ENCODE data around the gene DAGLB.

Gene DAGLB

GRCh38 chr7:6433784-6434615, 13.8 kb downstream of the DAGLB start:
- H3K9me3 ChIP-seq (ENCODE audit: control insufficient read depth in 2 of 2, low read length in 2 of 2), result no peaks in the 10 kb centered on the region
- peak overlapping the region; percentile 21 to 28 for H3K27ac ChIP-seq (ENCODE audit: low read depth in 2 of 2, low read length in 2 of 2)
- H3K4me1 ChIP-seq (ENCODE audit: control insufficient read depth in 2 of 2, insufficient read depth in 2 of 2, low read length in 2 of 2), result peaks cover 0 to 12% of the 10 kb centered on the region in 2 donors
- no peaks in the 10 kb centered on the region for H3K27me3 ChIP-seq (ENCODE audit: control insufficient read depth in 2 of 2, insufficient read depth in 2 of 2, low read length in 2 of 2)
- H3K9ac ChIP-seq (ENCODE audit: low read depth in 1 of 2, low read length in 2 of 2), result no peak overlapping the region
- H3K36me3 ChIP-seq (ENCODE audit: control insufficient read depth in 2 of 2, insufficient read depth in 2 of 2, low read length in 2 of 2), result peaks cover 7 to 27% of the 10 kb centered on the region in 2 donors
- no peak overlapping the region for H3K4me3 ChIP-seq (ENCODE audit: low read length in 2 of 2)

GRCh38 chr7:6432781-6433180, 15.0 kb downstream of the DAGLB start:
- peaks cover 7 to 32% of the 10 kb centered on the region in 2 donors for H3K36me3 ChIP-seq (ENCODE audit: control insufficient read depth in 2 of 2, insufficient read depth in 2 of 2, low read length in 2 of 2)
- no peak overlapping the region for H3K4me3 ChIP-seq (ENCODE audit: low read length in 2 of 2)
- no peak overlapping the region for H3K27ac ChIP-seq (ENCODE audit: low read depth in 2 of 2, low read length in 2 of 2)
- no peaks in the 10 kb centered on the region for H3K27me3 ChIP-seq (ENCODE audit: control insufficient read depth in 2 of 2, insufficient read depth in 2 of 2, low read length in 2 of 2)
- peaks cover 0 to 12% of the 10 kb centered on the region in 2 donors for H3K4me1 ChIP-seq (ENCODE audit: control insufficient read depth in 2 of 2, insufficient read depth in 2 of 2, low read length in 2 of 2)
- H3K9me3 ChIP-seq (ENCODE audit: control insufficient read depth in 2 of 2, low read length in 2 of 2), result no peaks in the 10 kb centered on the region
- H3K9ac ChIP-seq (ENCODE audit: low read depth in 1 of 2, low read length in 2 of 2), result no peak overlapping the region

GRCh38 chr7:6430974-6431373, 16.8 kb downstream of the DAGLB start:
- H3K4me1 ChIP-seq (ENCODE audit: control insufficient read depth in 2 of 2, insufficient read depth in 2 of 2, low read length in 2 of 2), result peaks cover 0 to 12% of the 10 kb centered on the region in 2 donors

GRCh38 chr7:6430271-6430940, 17.3 kb downstream of the DAGLB start:
- Histone ChIP-seq H3K4me3 (ENCODE audit: low read length in 2 of 2) (no peak overlapping the region), H3K27ac (ENCODE audit: low read depth in 2 of 2, low read length in 2 of 2) (no peak overlapping the region), H3K4me1 (ENCODE audit: control insufficient read depth in 2 of 2, insufficient read depth in 2 of 2, low read length in 2 of 2) (peaks cover 0 to 12% of the 10 kb centered on the region in 2 donors), H3K36me3 (ENCODE audit: control insufficient read depth in 2 of 2, insufficient read depth in 2 of 2, low read length in 2 of 2) (peaks cover 12 to 43% of the 10 kb centered on the region in 2 donors), H3K9ac (ENCODE audit: low read depth in 1 of 2, low read length in 2 of 2) (no peak overlapping the region), H3K9me3 (ENCODE audit: control insufficient read depth in 2 of 2, low read length in 2 of 2) (no peaks in the 10 kb centered on the region), H3K27me3 (ENCODE audit: control insufficient read depth in 2 of 2, insufficient read depth in 2 of 2, low read length in 2 of 2) (no peaks in the 10 kb centered on the region)

More at GRCh38 chr7:6430974-6431373, 16.8 kb downstream of the DAGLB start:
- Histone ChIP-seq H3K9ac (ENCODE audit: low read depth in 1 of 2, low read length in 2 of 2) (no peak overlapping the region), H3K27ac (ENCODE audit: low read depth in 2 of 2, low read length in 2 of 2) (peak overlapping the region in 1 of 2 donors; percentile 9), H3K4me3 (ENCODE audit: low read length in 2 of 2) (no peak overlapping the region), H3K27me3 (ENCODE audit: control insufficient read depth in 2 of 2, insufficient read depth in 2 of 2, low read length in 2 of 2) (no peaks in the 10 kb centered on the region), H3K9me3 (ENCODE audit: control insufficient read depth in 2 of 2, low read length in 2 of 2) (no peaks in the 10 kb centered on the region), H3K36me3 (ENCODE audit: control insufficient read depth in 2 of 2, insufficient read depth in 2 of 2, low read length in 2 of 2) (peaks cover 7 to 37% of the 10 kb centered on the region in 2 donors)

- Histone ChIP-seq H3K4me1 (ENCODE audit: control insufficient read depth in 2 of 2, insufficient read depth in 2 of 2, low read length in 2 of 2) (no peaks in the 10 kb centered on the region), H3K9ac (ENCODE audit: low read depth in 1 of 2, low read length in 2 of 2) (no peak overlapping the region), H3K4me3 (ENCODE audit: low read length in 2 of 2) (no peak overlapping the region), H3K27ac (ENCODE audit: low read depth in 2 of 2, low read length in 2 of 2) (no peak overlapping the region), H3K9me3 (ENCODE audit: control insufficient read depth in 2 of 2, low read length in 2 of 2) (no peaks in the 10 kb centered on the region), H3K27me3 (ENCODE audit: control insufficient read depth in 2 of 2, insufficient read depth in 2 of 2, low read length in 2 of 2) (no peaks in the 10 kb centered on the region), H3K36me3 (ENCODE audit: control insufficient read depth in 2 of 2, insufficient read depth in 2 of 2, low read length in 2 of 2) (peaks cover 12 to 44% of the 10 kb centered on the region in 2 donors)
Observed at GRCh38 chr7:6425948-6426347, 21.8 kb downstream of the DAGLB start.

GRCh38 chr7:6423942-6424701, 23.6 kb downstream of the DAGLB start:
- Histone ChIP-seq H3K4me3 (ENCODE audit: low read length in 2 of 2) (no peak overlapping the region), H3K9me3 (ENCODE audit: control insufficient read depth in 2 of 2, low read length in 2 of 2) (no peaks in the 10 kb centered on the region), H3K4me1 (ENCODE audit: control insufficient read depth in 2 of 2, insufficient read depth in 2 of 2, low read length in 2 of 2) (no peaks in the 10 kb centered on the region), H3K9ac (ENCODE audit: low read depth in 1 of 2, low read length in 2 of 2) (peak overlapping the region; percentile 3 to 23), H3K27me3 (ENCODE audit: control insufficient read depth in 2 of 2, insufficient read depth in 2 of 2, low read length in 2 of 2) (no peaks in the 10 kb centered on the region), H3K36me3 (ENCODE audit: control insufficient read depth in 2 of 2, insufficient read depth in 2 of 2, low read length in 2 of 2) (peaks cover 12 to 43% of the 10 kb centered on the region in 2 donors), H3K27ac (ENCODE audit: low read depth in 2 of 2, low read length in 2 of 2) (peak overlapping the region; percentile 49 to 60)

GRCh38 chr7:6422926-6423632, 24.7 kb downstream of the DAGLB start:
- H3K4me1 ChIP-seq (ENCODE audit: control insufficient read depth in 2 of 2, insufficient read depth in 2 of 2, low read length in 2 of 2), result no peaks in the 10 kb centered on the region
- H3K9me3 ChIP-seq (ENCODE audit: control insufficient read depth in 2 of 2, low read length in 2 of 2), result no peaks in the 10 kb centered on the region
- H3K27ac ChIP-seq (ENCODE audit: low read depth in 2 of 2, low read length in 2 of 2), result no peak overlapping the region
- H3K27me3 ChIP-seq (ENCODE audit: control insufficient read depth in 2 of 2, insufficient read depth in 2 of 2, low read length in 2 of 2), result no peaks in the 10 kb centered on the region
- peaks cover 12 to 38% of the 10 kb centered on the region in 2 donors for H3K36me3 ChIP-seq (ENCODE audit: control insufficient read depth in 2 of 2, insufficient read depth in 2 of 2, low read length in 2 of 2)
- H3K9ac ChIP-seq (ENCODE audit: low read depth in 1 of 2, low read length in 2 of 2), result no peak overlapping the region
- H3K4me3 ChIP-seq (ENCODE audit: low read length in 2 of 2), result no peak overlapping the region

GRCh38 chr7:6422095-6422494, 25.7 kb downstream of the DAGLB start:
- Histone ChIP-seq H3K9me3 (ENCODE audit: control insufficient read depth in 2 of 2, low read length in 2 of 2) (no peaks in the 10 kb centered on the region), H3K27ac (ENCODE audit: low read depth in 2 of 2, low read length in 2 of 2) (no peak overlapping the region), H3K4me3 (ENCODE audit: low read length in 2 of 2) (no peak overlapping the region), H3K4me1 (ENCODE audit: control insufficient read depth in 2 of 2, insufficient read depth in 2 of 2, low read length in 2 of 2) (no peaks in the 10 kb centered on the region), H3K36me3 (ENCODE audit: control insufficient read depth in 2 of 2, insufficient read depth in 2 of 2, low read length in 2 of 2) (peaks cover 12 to 40% of the 10 kb centered on the region in 2 donors), H3K27me3 (ENCODE audit: control insufficient read depth in 2 of 2, insufficient read depth in 2 of 2, low read length in 2 of 2) (no peaks in the 10 kb centered on the region), H3K9ac (ENCODE audit: low read depth in 1 of 2, low read length in 2 of 2) (no peak overlapping the region)

- Histone ChIP-seq H3K9me3 (ENCODE audit: control insufficient read depth in 2 of 2, low read length in 2 of 2) (no peaks in the 10 kb centered on the region), H3K36me3 (ENCODE audit: control insufficient read depth in 2 of 2, insufficient read depth in 2 of 2, low read length in 2 of 2) (peaks cover 18 to 43% of the 10 kb centered on the region in 2 donors), H3K27me3 (ENCODE audit: control insufficient read depth in 2 of 2, insufficient read depth in 2 of 2, low read length in 2 of 2) (no peaks in the 10 kb centered on the region), H3K4me1 (ENCODE audit: control insufficient read depth in 2 of 2, insufficient read depth in 2 of 2, low read length in 2 of 2) (no peaks in the 10 kb centered on the region), H3K27ac (ENCODE audit: low read depth in 2 of 2, low read length in 2 of 2) (no peak overlapping the region), H3K9ac (ENCODE audit: low read depth in 1 of 2, low read length in 2 of 2) (no peak overlapping the region), H3K4me3 (ENCODE audit: low read length in 2 of 2) (no peak overlapping the region)
Observed at GRCh38 chr7:6420680-6421079, 27.1 kb downstream of the DAGLB start.
